Activated T-helper 1 cell treated with anti-CD3 and anti-CD28 coated beads, Interleukin-2, amount 50 U/mL, for 16 hours (primary cell): ENCODE results near the gene ZFAND6.
"Not testable (repeated sequence)": the region's sequence is repeated elsewhere in the genome, so short reads cannot be mapped to it uniquely, and the experiment has no call there.

Source experiments
- DNase-seq, 2 donors: peaks; one replicate each; pipeline ENCODE4 v3.0.0-alpha.2; 2020; ENCODE audit warnings: low read depth in 1 of 2, low spot score in 1 of 2

ZFAND6 gene

DNA sequence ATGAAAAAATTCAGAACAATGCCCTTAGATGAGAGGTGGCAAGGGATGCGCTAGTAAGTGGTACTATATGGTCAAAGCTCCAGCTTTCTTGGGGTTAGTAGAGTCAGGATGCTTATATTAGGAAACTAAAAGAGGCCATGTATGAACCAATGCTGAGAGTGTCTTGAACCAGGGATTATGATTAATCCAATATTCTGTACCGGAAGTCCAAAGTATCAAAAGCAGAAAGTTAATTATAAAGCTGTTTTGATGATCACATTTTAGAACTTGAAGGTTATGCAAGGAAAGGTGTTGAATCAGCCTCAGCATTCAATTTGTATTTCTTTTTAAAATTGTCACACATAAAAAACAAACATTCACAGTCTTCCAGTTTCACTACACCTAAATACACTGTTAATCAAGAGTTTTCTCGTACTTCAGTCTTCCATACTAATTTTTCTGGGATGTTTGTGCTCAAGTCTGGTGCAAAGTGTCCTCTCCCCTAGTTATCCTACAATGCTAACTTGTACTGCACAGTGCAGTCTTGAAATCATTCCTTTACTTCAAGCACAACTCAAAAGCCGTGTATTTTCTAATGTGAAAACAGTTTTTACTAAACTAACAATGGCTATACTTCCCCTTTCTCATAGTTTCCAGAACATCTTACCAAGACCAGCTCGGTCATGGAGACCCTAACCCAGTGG lies 82.6 kb downstream of the ZFAND6 start:
- no peak for DNase-seq

DNA sequence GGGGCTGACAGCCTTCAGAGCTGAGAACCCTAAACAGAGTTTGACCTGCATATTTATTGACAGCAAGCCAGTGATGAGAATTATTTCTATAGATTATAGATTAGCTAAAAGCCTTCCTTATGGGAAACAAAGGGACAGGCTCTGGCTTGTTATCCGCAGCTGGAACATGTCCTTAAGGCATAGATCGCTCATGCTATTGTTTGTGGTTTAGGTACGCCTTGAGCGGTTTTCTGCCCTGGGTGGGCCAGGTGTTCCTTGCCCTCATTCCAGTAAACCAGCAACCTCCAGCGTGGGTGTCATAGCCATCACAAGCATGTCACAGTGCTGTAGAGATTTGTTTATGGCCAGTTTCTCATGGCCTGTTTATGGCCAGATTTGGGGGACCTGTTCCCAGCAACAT lies 83.2 kb downstream of the ZFAND6 start:
- no peak for DNase-seq

DNA sequence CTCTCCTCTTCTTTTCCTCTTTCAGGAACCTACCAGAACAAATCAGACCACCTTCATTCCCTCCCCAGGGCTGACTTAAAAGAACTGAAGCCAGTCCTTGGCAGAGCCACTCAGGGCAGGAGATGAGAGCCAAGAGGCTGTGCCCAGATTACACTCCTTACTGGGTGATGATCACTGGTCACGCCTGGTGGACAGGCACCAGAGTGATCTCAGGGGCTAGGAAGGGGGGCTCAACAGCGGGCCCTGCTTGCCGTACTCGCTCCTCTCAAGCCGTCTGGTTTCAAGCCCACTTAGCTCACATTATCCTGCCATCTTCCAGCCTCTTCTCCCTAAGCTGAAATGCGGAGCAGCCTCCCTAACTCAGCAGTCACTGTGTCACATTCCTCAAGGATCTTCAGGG lies 91.7 kb downstream of the ZFAND6 start:
- no peak for DNase-seq

DNA sequence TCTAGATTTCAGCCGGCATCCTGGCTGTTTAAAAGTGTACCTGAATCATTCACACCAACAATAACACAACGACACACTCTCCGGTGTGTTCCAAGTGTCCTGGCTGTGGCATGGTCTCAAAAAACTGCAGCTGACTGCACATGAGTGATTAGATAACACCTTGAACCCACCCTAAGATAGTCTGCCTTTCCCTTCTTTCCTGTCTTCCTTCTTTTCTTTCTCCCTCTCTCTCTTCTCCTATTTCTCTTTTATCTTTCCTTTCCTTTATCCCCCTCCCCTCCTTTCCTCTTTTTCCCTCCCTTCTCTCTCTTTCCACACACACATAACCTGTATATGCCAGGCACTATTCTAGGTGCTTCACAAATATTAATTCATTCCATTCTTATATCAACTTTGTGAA lies 92.1 kb downstream of the ZFAND6 start:
- DNase-seq: no peak

DNA sequence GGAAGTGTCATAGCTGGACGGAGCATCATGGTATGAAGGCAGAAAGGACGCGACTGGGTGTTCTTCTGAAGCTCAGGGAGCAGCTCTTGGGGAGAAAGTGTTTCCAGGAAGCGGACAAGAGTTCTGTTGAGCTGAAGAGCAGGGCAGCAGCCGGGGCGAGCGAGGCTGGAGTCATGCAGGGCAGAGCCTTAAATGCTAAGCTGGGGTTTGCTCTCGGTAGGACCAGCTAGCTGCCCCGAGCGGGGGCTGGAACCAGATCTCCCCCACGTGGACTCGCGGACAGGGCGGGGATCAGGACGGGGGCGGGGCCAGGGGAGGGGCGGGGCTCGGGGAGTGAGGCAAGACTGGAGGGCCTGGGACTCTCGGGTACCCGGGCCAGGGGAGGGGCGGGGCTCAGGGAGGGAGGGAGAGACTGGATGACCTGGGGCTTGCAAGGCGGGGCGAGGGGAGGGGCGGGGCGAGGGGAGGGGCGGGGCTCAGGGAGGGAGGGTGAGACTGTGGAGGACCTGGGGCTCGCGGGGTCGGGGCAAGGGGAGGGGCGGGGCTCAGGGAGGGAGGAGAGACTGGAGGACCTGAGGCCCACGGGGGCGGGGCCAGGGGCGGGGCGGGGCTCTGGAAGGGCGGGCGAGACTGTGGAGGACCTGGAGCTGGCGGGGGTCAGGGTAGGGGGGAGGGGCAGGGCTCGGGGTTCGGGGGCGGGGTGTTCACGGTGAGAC lies 92.9 kb downstream of the ZFAND6 start:
- peak; percentile 83 to 86 for DNase-seq

DNA sequence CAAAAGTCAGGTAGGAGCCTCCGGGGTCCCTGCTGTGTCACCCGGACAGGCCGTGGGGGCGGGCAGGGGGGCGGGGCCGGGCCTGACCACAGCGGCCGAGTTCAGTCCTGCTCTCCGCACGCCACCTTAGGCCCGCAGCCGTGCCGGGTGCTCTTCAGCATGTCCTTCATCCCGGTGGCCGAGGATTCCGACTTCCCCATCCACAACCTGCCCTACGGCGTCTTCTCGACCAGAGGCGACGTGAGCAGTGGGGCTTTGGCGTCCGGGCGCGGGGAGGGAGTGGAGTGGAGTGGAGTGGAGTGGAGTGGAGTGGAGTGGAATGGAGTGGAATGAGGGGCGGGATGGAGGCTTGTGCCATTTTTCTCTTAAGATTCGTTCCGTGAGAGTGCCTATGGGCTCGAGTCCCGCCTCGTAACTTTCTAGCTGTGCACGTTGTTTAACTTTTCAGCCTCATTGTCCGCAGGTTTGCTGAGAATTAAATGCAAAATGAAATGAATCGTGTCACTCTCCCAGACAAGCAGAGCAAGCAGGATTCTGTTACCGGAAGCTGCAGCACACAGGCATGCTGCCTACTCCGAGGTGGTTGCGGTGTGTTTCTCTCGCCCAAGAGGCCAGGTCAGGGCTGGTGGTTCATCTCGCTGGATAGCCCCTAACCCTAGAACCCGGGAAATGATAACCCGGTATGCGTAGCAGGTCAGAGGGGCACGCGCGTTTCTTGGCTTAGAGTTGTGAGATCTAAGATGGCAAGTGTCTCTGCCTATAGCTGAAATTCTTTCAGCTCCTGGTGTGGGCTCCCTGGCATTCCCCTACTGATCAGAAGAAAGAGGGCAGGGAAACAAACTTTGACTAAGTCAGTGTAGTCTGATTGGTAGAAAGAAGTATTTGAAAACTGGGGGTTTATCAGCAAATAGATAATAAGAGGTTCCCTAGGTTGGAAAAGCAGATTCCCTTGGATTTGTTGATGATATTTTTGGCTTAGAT lies 93.7 kb downstream of the ZFAND6 start, which contains the start of gene FAH:
Gene FAH (plus strand): TSS at position 104 of the 981 bp plus-strand sequence. CDS start 56 bp downstream, at position 160.
- DNase-seq: peak; percentile 14 to 15

DNA sequence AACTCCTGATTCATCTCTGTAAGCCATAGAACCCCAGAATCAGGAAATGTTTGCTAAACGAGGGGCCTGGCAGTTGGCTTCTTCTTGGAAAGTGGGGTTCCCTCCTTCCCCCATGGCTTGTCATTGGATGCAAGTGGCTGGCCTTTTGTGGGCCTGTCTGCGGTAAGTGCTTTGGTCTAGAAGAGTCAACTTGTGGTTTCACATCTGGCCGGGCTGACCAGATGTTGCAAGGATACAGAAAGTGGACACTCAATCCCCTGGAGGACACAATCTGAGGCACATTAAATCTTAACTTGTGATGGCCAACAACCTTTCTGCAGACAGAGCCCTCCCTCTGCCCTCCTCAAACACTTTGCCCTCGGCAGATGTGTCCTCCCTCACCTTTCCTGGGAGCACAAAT lies 94.4 kb downstream of the ZFAND6 start:
- no peak for DNase-seq

DNA sequence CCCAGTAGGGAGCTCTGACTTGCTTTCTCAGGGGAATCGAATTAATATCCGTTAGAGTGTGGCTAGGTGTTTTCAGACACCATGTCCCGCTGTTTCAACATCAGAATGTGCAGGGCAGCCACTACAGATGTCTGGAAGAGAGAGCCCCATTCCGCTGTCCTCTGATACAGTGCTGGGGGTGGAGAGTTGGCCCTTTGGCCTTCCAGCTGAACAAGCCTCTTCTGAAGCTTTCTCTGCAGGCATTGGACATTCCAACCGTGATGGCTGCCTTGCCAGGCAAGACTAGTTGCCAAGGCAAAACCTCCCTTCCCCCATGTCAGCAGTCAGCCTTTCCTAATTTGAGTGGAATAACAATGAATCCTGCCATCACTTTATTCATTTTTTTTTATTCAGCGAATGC lies 94.9 kb downstream of the ZFAND6 start:
- no peak for DNase-seq

DNA sequence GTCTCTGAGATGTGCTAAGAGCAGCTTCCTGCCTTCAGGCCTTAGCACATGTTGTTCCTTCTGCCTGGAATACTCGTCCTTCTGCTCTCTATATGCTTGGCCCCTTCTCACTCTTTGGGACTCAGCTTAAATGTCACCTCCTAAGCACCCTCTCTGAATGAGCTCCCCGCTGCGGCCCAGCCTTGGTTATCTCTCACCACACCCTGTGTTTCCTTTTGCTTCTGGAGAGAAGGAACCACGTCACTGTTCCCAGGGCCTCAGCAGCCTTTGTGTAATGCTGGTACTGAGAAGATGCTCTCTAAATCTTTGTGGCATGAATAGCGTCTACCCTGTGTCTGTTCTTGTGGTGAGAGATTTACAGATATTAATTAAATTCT lies 95.5 kb downstream of the ZFAND6 start:
- no peak for DNase-seq

DNA sequence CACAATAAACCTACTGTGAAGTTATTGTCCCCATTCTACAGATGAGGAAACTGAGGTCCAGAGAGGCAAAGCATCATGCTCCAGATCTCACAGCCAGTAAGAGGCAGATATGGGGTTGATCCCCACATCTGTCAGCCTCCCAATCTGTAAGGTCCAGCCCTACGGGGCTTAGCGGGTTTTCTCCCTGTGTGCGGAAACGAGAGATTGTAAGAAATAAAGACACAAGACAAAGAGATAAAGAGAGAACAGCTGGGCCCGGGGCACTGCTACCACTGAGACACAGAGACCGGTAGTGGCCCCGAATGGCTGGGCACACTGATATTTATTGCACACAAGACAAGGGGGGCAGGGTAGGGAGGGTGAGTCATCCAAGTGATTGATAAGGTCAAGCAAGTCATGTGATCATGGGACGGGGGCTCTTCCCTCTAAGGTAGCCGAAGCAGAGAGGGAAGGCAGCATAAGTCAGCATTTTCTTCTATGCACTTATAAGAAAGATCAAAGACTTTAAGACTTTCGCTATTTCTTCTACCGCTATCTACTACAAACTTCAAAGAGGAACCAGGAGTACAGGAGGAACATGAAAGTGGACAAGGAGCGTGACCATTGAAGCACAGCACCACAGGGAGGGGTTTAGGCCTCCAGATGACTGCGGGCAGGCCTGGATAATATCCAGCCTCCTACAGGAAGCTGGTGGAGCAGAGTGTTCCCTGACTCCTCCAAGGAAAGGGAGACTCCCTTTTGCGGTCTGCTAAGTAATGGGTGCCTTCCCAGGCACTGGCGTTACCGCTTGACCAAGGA lies 96.1 kb downstream of the ZFAND6 start:
- not testable (repeated sequence) for DNase-seq

DNA sequence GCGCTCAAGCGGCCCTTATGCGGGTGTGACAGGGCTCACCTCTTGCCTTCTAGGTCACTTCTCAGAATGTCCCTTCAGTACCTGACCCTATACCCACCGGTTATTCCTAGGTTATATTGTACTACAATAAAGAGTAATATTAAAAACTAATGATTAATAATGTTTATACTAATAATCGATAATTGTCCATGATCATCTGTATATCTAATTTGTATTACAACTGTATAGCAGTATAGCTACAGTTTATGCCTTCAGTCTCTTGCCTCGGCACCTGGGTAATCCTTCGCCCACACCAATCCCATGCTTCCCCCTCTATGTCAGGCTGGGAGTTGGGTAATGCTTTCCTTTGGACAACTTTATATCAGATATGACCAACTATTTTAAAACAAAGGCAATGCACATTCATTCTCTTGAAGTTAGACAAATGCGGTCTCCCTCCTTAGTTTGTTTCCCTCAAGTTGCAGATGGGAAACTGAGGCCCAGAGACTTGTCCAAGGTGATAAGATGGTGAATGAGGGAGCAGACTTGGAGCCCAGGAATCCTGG lies 96.8 kb downstream of the ZFAND6 start:
- DNase-seq: no peak

DNA sequence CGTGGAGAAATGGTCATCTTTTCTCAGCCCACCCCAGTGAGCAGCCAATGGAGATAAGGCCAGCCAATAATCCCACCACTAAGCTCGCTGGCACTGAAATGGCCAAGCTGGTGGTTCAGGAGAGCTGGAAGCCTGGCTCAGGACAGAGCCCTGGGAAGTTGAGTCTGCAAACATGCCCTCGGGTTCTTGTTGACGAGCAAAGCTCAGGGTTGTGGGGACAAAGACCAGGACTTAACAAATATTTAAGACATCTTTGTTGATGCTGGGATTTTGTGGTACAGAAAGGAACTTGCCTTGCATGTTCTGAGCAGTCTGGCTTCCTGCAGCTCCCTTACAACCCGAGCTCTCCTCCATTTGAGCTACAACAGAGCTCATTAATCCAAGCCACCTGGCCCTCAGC lies 97.7 kb downstream of the ZFAND6 start:
- DNase-seq: no peak

DNA sequence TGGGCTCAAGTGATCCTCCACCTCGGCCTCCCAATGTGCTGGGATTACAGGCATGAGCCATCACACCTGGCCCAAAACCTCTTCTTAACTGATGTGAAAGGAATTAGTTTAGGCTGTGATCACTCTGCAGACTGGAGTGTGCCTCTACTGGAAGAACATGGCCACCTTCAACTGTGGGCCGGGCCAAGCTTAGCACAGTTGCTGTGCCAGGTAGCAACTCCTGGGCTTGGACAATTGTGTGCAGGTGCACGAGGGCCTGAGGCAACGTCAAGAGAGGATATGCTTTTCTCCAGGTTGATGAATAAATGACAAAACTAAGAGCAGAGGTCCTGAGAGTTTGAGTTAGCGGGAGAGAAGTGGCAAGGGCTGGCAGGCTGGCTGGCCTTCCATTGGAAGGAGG lies 99.8 kb downstream of the ZFAND6 start:
- no peak for DNase-seq

DNA sequence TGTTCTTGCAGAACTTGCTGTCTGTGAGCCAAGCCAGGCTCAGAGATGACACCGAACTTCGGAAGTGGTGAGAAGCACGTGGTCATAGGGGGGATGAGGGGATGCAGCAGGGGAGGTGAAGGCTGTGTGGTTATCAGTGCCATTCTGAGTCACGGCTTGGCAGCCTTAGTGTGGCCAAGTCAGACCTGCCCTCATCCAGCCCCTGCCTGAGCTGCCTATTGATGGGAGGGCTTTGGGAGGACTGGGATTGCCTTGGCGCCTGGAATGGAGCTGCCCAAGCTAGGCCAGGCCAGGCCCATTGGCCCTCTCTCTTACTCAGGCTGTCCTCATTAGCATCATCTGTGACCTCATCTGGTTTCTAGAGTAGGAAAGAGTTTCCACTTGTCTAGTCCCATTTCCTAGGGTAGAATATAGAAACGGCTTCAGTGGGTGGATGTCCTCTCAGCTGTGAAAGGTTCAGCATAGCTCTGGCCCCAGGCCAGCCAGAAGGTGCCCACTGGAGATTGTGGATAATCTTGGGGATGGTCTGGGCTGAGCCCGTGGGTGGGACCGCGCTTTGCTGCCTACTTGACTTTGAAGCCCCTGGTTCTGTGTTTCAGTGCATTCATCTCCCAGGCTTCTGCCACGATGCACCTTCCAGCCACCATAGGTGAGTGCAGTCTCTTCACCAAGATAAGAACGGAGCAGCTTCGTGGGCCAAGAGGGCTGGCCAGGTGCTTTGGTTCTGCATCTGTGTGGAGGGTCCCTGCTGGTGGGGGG lies 100.5 kb downstream of the ZFAND6 start:
- no peak for DNase-seq

DNA sequence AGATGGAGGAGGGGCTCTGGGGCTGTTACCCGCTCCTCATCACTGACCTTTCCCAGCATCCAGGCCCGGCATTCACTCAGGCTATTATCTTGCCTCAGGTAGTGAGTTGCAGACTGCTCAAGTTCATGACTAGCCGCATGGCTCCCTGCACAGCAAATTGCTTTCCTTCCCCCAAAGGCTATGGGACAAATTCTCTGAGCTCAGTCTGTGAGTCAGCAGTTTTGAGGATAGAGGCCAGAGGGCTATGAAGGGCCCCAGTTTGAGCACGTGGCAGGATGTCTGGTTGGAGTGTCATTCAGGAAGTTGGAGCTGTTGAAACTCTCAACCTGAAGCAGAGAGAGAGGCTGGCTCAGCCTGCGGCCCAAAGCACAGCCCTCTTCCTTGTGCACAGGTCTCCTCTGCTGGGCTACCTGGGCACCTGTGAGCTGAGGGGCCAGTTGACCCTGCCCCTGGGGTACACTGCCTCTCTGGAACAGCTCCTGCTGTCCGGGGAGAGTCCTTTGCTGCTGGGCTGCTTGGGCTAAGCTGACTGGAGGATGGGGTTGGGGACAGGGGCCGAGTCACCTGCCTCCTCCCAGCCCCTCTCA lies 101.2 kb downstream of the ZFAND6 start:
- DNase-seq: no peak

DNA sequence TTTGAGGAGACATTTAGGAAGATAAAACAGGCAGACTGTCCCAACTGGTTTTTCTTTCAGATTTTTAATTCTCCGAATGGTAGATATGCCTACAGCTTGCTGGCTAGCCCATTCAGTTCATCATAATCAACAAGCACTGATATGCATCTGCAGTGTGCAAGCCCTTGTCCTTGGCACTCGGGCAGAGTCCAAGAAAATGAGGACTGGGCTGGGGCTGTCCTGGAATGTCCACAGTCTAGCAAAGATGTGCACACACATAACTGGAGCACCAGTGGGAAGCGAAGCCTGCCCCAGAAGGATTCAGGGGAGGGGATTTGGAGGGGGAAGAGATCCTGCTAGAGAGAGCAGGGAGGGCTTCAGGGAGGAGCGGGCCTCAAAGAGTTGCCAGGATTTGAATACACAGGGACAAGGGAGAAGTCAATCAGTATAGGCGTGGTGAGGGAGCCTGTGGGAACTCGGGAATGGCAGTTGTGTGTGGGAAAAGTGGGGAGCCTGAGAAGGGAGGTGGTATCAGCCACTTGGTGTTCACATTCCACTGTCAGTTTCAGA lies 102.1 kb downstream of the ZFAND6 start:
- no peak for DNase-seq

DNA sequence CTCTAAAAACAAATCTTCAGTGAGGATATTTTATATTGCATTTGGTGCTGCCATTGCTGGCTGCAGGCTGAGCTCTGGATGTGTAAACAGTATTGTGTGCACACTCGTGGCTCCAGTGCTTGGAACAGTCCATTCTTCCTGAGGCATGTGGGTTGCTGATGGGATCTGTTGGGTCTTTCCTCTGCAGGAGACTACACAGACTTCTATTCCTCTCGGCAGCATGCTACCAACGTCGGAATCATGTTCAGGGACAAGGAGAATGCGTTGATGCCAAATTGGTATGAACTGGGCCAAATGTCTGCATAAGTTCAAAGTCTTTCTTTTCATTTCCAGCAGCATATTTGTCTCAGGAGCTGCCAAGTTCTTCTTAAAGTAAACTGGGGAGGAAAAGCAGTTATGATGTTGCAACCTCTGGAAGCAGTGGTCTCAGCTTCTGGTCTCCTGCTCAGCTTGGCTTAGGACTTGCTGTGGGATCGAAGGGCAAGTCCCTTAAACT lies 102.6 kb downstream of the ZFAND6 start:
- no peak for DNase-seq

DNA sequence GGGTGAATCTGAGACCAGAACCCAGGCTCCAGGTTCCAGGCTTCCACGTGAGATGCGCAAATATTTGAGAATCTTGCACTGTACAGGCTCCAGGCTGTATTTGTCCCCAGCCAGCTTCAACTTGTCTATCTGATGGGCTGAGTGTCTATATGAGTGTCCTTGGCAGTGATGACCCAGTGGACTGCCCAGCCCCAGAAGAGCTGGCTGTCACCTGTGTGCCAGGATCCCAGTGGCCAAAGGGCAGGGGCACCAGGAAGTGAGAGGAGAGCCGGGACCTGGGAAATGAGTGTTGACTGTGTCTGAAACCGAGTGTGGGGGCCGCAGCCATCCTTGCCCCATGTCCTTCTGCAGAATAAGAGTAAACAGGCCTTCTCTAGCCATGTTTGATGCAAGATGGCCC lies 103.7 kb downstream of the ZFAND6 start:
- no peak for DNase-seq

DNA sequence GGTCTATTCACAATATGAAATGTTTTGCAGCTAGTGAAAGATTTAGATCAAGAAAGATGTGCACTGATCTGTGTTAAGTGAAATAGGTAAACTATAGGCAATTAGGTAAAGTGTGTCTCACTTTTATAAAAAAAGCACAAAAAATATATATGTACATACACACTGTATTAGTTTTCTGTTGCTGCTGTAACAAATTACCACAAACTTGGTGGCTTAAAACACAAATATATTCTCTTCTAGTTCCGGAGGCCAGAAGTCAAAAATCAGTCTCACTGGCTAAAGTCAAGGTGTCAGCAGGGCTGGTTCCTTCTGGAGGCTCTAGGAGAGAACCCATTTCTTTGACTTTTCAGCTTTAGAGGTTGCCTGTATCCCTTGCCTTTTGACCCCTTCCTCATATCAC lies 104.4 kb downstream of the ZFAND6 start:
- no peak for DNase-seq
